ENCODE data around the gene UBE2B.
"Not testable (repeated sequence)": the region's sequence is repeated elsewhere in the genome, so short reads cannot be mapped to it uniquely, and the experiment has no call there.

The UBE2B gene

DNA sequence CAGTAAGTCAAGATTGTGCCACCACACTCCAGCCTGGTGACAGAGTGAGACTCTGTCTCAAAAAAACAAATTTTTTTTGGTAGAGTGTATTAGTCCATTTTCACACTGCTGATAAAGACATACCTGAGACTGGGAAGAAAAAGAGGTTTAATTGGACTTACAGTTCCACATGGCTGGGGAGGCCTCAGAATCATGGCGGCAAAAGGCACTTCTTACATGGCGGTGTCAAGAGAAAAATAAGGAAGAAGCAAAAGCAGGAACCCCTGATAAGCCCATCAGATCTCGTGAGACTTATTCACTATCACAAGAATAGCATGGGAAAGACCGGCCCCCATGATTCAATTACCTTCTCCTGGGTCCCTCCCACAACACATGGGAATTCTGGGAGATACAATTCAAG, 49.7 kb downstream of the UBE2B start:
- not testable (repeated sequence) for H3K27ac ChIP-seq (ENCODE audit: low read depth, low read length); H3K27me3 ChIP-seq (ENCODE audit: control insufficient read depth, insufficient read depth, low read length); H3K9ac ChIP-seq (ENCODE audit: low read length); H3K9me3 ChIP-seq (ENCODE audit: control insufficient read depth, insufficient read depth, low read depth, low read length); H3K4me3 ChIP-seq (ENCODE audit: low read depth, low read length); H3K36me3 ChIP-seq (ENCODE audit: control insufficient read depth, insufficient read depth, low read length); H3K4me1 ChIP-seq (ENCODE audit: control insufficient read depth, insufficient read depth, low read length)

DNA sequence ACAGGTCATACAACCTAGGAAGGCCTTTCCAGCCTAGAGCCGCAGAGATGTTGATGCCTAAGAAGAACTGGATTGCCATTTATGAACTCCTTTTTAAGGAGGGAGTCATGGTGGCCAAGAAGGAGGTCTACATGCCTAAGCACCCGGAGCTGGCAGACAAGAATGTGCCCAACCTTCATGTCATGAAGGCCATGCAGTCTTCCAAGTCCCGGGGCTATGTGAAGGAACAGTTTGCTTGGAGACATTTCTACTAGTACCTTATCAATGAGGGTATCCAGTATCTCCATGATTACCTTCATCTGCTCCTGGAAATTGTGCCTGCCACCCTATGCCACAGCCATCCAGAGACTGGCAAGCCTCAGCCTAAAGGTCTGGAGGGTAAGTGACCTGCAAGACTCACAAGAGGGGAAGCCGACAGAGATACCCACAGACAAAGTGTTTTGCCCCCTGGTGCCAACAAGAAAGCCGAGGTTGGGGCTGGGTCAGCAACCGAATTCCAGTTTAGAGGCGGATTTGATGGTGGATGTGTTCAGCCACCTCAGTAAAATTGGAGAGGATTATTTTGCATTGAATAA, 51.5 kb downstream of the UBE2B start:
- Histone ChIP-seq H3K9me3 (ENCODE audit: control insufficient read depth, insufficient read depth, low read depth, low read length) (no peaks in the 10 kb centered on the region), H3K4me1 (ENCODE audit: control insufficient read depth, insufficient read depth, low read length) (peaks cover 5% of the 10 kb centered on the region), H3K4me3 (ENCODE audit: low read depth, low read length) (no peak overlapping the region), H3K9ac (ENCODE audit: low read length) (no peak overlapping the region), H3K27ac (ENCODE audit: low read depth, low read length) (no peak overlapping the region), H3K27me3 (ENCODE audit: control insufficient read depth, insufficient read depth, low read length) (no peaks in the 10 kb centered on the region), H3K36me3 (ENCODE audit: control insufficient read depth, insufficient read depth, low read length) (no peaks in the 10 kb centered on the region)

GRCh38 chr5:134423376-134423775, 52.0 kb downstream of the UBE2B start:
- Histone ChIP-seq H3K36me3 (ENCODE audit: control insufficient read depth, insufficient read depth, low read length) (no peaks in the 10 kb centered on the region), H3K9me3 (ENCODE audit: control insufficient read depth, insufficient read depth, low read depth, low read length) (no peaks in the 10 kb centered on the region), H3K27me3 (ENCODE audit: control insufficient read depth, insufficient read depth, low read length) (no peaks in the 10 kb centered on the region), H3K4me3 (ENCODE audit: low read depth, low read length) (no peak overlapping the region), H3K27ac (ENCODE audit: low read depth, low read length) (no peak overlapping the region), H3K4me1 (ENCODE audit: control insufficient read depth, insufficient read depth, low read length) (peaks cover 10% of the 10 kb centered on the region), H3K9ac (ENCODE audit: low read length) (no peak overlapping the region)

DNA sequence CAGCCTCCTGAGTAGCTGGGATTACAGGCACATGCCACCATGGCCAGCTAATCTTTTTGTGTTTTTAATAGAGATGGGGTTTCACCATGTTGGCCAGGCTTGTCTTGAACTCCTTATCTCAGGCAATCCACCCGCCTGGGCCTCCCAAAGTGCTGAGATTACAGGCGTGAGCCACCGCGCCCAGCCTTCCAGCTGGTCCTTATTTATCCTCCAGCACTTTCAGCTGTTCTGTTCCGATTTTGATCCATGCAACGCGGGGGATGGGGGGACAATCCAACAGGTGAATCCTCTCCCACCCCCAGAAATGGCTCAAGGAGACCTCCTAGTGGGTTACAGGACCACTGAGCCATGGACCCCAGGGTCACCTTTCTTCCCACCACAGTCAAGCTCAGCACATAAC, 55.0 kb downstream of the UBE2B start:
- no peak overlapping the region for H3K9ac ChIP-seq (ENCODE audit: low read length)

DNA sequence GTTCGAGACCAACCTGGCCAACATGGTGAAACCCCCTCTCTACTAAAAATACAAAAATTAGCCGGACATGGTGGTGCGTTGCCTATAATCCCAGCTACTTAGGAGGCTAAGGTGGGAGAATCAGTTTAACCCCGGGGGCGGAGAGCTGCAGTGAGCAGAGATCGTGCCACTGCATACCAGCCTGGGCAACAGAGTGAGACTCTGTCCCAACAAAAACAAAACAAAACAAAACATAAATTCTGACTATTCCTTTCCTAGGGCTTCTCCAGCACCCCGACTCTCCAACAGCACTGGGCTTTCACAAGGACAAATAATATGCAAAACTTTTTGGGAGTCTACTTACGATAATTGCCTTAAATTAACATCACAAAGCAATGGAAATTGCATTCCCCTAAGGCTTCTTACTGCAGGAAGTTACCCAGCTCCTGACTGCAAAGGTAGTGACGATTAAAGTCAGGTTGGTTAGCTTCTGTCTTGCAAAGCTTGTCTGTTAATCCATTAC, 56.2 kb downstream of the UBE2B start:
- H3K9ac ChIP-seq (ENCODE audit: low read length), result peak overlapping the region; percentile 76
- H3K9me3 ChIP-seq (ENCODE audit: control insufficient read depth, insufficient read depth, low read depth, low read length), result no peaks in the 10 kb centered on the region
- no peaks in the 10 kb centered on the region for H3K36me3 ChIP-seq (ENCODE audit: control insufficient read depth, insufficient read depth, low read length)
- no peaks in the 10 kb centered on the region for H3K27me3 ChIP-seq (ENCODE audit: control insufficient read depth, insufficient read depth, low read length)
- peak overlapping the region; percentile 92 for H3K27ac ChIP-seq (ENCODE audit: low read depth, low read length)
- peak overlapping the region; percentile 46 for H3K4me3 ChIP-seq (ENCODE audit: low read depth, low read length)
- H3K4me1 ChIP-seq (ENCODE audit: control insufficient read depth, insufficient read depth, low read length), result peaks cover 28% of the 10 kb centered on the region

More for the DNA sequence above, 55.0 kb downstream of the UBE2B start:
- peaks cover 26% of the 10 kb centered on the region for H3K4me1 ChIP-seq (ENCODE audit: control insufficient read depth, insufficient read depth, low read length)
- no peaks in the 10 kb centered on the region for H3K27me3 ChIP-seq (ENCODE audit: control insufficient read depth, insufficient read depth, low read length)
- H3K4me3 ChIP-seq (ENCODE audit: low read depth, low read length), result no peak overlapping the region
- H3K36me3 ChIP-seq (ENCODE audit: control insufficient read depth, insufficient read depth, low read length), result no peaks in the 10 kb centered on the region
- 0 out of 2 replicates have a peak overlapping the region, but pooled peaks have one; percentile 36 for H3K27ac ChIP-seq (ENCODE audit: low read depth, low read length)
- no peaks in the 10 kb centered on the region for H3K9me3 ChIP-seq (ENCODE audit: control insufficient read depth, insufficient read depth, low read depth, low read length)

- Histone ChIP-seq H3K27me3 (ENCODE audit: control insufficient read depth, insufficient read depth, low read length) (no peaks in the 10 kb centered on the region), H3K4me1 (ENCODE audit: control insufficient read depth, insufficient read depth, low read length) (peaks cover 30% of the 10 kb centered on the region), H3K9me3 (ENCODE audit: control insufficient read depth, insufficient read depth, low read depth, low read length) (no peaks in the 10 kb centered on the region), H3K36me3 (ENCODE audit: control insufficient read depth, insufficient read depth, low read length) (no peaks in the 10 kb centered on the region), H3K27ac (ENCODE audit: low read depth, low read length) (no peak overlapping the region; the same call in 1 of the 2 replicates), H3K9ac (ENCODE audit: low read length) (no peak overlapping the region), H3K4me3 (ENCODE audit: low read depth, low read length) (peak overlapping the region; percentile 46)
Measured at GRCh38 chr5:134430001-134430569, 58.7 kb downstream of the UBE2B start.

GRCh38 chr5:134432174-134432573, 60.8 kb downstream of the UBE2B start:
- Histone ChIP-seq H3K36me3 (ENCODE audit: control insufficient read depth, insufficient read depth, low read length) (0 out of 2 replicates have a peak, but pooled peaks cover 1% of the 10 kb centered on the region), H3K4me1 (ENCODE audit: control insufficient read depth, insufficient read depth, low read length) (peaks cover 35% of the 10 kb centered on the region), H3K4me3 (ENCODE audit: low read depth, low read length) (no peak overlapping the region), H3K27me3 (ENCODE audit: control insufficient read depth, insufficient read depth, low read length) (no peaks in the 10 kb centered on the region), H3K27ac (ENCODE audit: low read depth, low read length) (no peak overlapping the region), H3K9ac (ENCODE audit: low read length) (no peak overlapping the region), H3K9me3 (ENCODE audit: control insufficient read depth, insufficient read depth, low read depth, low read length) (no peaks in the 10 kb centered on the region)

GRCh38 chr5:134432677-134433359, 61.4 kb downstream of the UBE2B start:
- Histone ChIP-seq H3K27ac (ENCODE audit: low read depth, low read length) (no peak overlapping the region; the same call in 1 of the 2 replicates), H3K27me3 (ENCODE audit: control insufficient read depth, insufficient read depth, low read length) (no peaks in the 10 kb centered on the region), H3K9ac (ENCODE audit: low read length) (no peak overlapping the region), H3K4me1 (ENCODE audit: control insufficient read depth, insufficient read depth, low read length) (peaks cover 34% of the 10 kb centered on the region), H3K4me3 (ENCODE audit: low read depth, low read length) (no peak overlapping the region), H3K36me3 (ENCODE audit: control insufficient read depth, insufficient read depth, low read length) (0 out of 2 replicates have a peak, but pooled peaks cover 7% of the 10 kb centered on the region), H3K9me3 (ENCODE audit: control insufficient read depth, insufficient read depth, low read depth, low read length) (no peaks in the 10 kb centered on the region)

DNA sequence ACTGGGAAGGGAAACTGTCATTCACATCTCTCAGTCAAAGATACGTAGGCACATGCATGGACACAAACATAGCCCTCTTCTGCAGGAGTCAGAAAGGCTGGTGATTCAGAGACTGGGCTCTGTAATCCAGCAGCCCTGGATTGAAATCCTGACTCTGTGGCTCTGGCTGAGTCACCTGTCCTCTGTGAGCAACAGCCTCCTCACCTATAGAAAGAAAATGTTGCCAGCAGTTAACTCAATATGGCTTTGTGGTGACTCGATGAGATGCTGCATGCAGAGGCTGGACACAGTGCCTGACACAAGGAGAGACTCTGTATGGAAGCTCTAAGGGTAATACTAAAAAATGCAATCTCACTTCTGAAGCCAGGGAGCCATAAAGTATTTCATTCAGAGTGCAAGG, 64.2 kb downstream of the UBE2B start:
- Histone ChIP-seq H3K9ac (ENCODE audit: low read length) (no peak overlapping the region), H3K27ac (ENCODE audit: low read depth, low read length) (no peak overlapping the region), H3K36me3 (ENCODE audit: control insufficient read depth, insufficient read depth, low read length) (0 out of 2 replicates have a peak, but pooled peaks cover 7% of the 10 kb centered on the region), H3K9me3 (ENCODE audit: control insufficient read depth, insufficient read depth, low read depth, low read length) (no peaks in the 10 kb centered on the region), H3K4me3 (ENCODE audit: low read depth, low read length) (no peak overlapping the region), H3K4me1 (ENCODE audit: control insufficient read depth, insufficient read depth, low read length) (peaks cover 24% of the 10 kb centered on the region), H3K27me3 (ENCODE audit: control insufficient read depth, insufficient read depth, low read length) (no peaks in the 10 kb centered on the region)

DNA sequence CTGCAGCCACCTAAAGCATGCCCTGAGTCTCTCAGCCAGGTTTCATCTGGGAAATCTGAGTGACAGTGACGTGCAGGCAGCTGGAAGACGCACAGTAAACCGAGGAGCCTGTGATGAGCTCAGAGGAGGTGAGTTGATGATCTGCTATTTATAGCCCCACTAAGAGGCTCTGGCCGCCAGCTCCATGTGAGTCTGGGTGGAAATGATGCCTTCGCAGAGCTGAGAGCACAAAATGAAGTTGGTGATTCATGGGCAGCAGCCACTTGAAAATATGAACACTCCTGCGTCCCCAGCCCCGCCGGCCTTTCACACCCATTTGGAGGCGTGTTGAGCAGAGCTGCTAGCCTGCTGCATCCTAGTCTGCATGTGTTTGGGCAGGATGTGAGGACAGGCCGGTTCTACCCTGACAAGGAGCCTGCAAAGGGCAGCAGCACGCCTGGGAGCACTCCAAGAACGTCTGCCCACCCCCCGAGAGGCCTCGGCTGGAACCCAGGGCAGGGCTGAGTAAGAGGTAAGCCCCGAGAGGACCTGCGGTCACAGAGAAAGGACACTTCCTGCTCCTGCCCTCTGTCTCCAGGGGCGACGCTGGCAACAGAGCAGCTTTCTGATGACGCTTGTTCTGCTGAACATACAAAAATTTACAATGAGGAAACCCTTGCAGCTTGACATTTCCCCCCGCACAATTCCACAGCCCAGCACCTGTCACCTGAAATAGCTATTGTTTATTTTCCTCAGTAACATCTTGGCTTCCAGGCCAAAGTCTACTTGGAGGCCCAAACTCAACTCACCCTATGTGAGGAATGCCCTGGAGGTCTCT, 65.4 kb downstream of the UBE2B start:
- no peak overlapping the region for H3K27ac ChIP-seq (ENCODE audit: low read depth, low read length)
- no peak overlapping the region for H3K4me3 ChIP-seq (ENCODE audit: low read depth, low read length)
- no peaks in the 10 kb centered on the region for H3K27me3 ChIP-seq (ENCODE audit: control insufficient read depth, insufficient read depth, low read length)
- H3K36me3 ChIP-seq (ENCODE audit: control insufficient read depth, insufficient read depth, low read length), result 0 out of 2 replicates have a peak, but pooled peaks cover 7% of the 10 kb centered on the region
- H3K4me1 ChIP-seq (ENCODE audit: control insufficient read depth, insufficient read depth, low read length), result peaks cover 27% of the 10 kb centered on the region
- H3K9me3 ChIP-seq (ENCODE audit: control insufficient read depth, insufficient read depth, low read depth, low read length), result no peaks in the 10 kb centered on the region
- H3K9ac ChIP-seq (ENCODE audit: low read length), result no peak overlapping the region

Measured in HUES6 (cell line).